ENCODE measurements around the gene TBC1D9.
A peak's percentile ranks its signal among the peaks of the same experiment; 100 is the strongest.

The TBC1D9 gene

DNA sequence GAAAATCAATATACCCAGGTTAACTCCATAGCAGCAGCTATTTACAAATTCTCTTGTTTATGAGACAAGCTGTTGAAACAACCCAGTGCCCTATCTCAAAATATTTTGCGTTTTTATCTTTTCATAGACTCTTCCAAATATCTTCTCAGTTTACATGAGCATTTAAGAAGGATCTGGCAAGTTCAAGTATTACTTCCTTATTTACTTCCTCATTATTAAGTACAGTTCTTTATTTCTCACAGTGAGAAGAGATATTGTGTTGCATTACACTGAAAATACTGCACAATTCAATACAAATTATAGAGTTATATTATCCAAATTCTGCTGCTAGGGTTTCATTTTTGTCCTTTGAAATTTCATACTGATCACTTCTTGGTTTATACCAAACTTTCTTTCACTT, 143.8 kb downstream of the TBC1D9 start:
- DNase-seq (ENCODE audit: low spot score), result no peak

DNA sequence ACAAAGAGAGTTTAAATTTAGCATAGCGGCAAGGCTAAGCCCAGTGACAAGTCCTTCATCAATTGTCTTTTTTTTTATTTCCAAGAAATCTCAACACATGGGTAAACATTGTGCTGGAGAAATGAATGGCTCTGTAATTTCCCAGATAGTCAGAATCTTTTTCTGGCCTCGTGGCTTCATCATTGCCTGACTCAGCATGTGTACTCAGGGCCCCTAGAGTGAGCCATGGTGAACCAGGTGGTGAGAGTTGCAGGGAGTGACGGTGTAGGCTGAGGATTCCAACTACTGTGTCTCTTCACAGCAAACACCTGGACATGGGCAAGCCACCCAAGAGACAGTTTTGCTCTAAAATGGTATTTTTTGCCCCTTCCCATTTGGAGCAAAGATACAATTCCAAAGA, 144.3 kb downstream of the TBC1D9 start:
- peak; percentile 46 for DNase-seq (ENCODE audit: low spot score)

DNA sequence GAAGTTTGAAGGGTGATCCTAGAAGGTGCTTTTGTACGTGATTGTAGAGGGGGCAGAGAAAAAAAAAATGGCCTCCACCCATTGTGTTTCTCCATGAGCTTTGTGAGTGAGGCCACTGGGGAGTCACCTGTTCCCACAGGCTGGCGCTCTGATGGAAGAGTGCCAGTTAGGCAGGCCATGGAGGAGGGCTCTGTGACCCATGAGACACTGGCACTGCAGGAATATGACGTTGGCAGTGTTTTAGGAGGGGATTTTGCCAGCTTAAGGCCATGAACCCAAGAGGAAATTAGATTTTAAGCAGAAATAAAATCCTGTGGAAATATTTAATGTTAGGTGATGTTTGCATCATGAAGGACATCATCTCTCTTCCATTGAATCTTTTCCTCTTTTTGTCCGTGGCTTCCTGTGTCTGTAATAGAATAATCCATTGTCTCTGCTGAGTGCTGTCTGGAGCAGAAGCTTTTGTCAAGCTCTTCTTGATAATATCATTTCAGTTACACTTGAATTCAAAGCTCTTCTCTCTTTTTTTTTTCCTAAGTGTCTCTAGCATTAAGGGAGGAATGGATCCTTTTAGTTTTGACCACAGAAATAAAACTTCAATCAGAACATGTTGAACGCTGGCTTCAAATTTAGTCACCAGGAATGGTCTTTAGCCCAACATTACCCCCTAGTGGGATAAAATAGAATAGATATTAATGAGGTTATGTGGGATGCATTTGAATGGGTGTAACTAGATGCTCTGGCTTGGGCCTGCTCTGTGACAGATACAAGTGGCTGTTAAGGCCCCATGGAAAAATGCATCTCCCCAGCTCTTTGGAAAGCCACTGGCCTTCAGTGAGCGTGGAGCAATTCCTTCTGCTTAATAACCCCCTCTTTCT, 146.4 kb downstream of the TBC1D9 start:
- peak; percentile 58 for DNase-seq (ENCODE audit: low spot score)

DNA sequence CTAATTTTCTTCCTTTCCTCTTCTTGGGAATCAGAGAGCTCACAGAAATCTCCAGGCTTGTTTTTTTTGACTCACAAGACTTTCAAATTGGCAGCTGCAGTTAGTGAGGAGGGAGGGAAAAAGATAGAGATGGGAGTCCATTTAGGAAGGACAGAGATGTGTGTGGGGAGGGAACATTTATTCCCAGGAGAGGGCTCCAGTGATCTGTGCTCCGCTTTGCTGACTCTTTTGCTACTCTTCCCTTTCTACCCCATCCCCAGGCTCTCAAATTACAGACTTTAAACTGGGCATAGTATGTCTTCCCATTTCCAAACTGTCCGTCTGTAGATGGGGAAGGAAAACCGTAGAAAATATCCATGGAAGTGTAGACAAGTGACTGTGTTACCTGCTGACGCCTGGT, 148.3 kb downstream of the TBC1D9 start:
- DNase-seq (ENCODE audit: low spot score), result no peak

DNA sequence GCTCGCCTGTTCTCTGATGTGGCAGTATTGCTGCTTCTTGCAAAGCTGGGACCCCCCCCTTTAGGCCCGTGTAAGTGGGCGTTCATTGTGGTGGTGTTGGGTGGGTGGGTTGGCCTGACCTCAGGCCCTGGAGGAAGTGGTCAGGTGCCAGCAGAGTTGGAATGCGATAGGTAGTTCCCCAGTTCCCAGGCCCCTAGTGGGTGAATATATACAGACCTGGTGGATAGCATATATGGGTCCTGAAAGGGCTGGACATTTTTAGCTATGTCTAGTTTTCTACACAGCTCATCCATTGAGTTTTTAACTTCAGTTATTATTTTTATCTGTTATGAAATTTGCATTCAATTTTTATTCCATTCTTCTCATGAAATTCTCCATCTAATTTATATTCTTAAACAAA, 151.6 kb downstream of the TBC1D9 start:
- DNase-seq (ENCODE audit: low spot score), result no peak

DNA sequence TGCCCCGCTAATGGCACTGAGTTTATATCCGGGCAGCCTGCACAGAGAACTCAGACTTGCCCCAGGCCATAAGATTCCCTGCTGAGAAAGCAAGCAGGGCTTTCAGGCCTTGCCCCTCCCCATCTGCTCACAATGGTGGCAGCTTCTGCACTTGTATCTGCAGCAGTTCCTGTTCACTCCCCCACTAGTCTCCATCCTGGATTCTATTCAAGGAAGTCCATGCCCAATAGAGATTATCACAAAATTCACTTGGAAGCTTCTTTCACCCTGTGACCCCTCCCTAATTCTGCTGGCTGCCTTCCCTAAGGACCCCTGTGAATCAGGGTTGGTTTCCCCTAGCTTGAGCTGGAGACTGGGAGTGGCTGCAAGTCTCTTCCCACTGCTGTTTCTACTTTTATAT, 152.9 kb downstream of the TBC1D9 start:
- DNase-seq (ENCODE audit: low spot score), result no peak

DNA sequence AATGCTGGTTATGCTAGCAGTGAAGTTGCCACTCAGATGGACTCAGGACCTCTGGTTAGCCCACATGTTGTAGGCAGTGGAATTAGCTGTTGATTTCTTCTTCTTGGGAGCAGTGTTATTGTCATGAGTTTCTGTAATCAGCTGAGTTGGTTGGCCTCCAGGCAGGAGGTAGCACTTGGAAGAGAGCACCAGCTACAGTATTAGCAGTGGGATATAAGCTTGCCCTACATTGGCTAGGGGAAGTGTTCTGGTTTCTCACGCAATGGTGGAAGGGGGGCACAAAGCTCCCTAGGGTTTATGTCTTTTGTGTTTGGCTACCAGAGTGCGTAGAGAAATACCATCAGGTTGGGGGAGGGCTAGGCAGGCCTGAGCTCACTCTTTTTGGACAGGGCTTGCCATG, 153.5 kb downstream of the TBC1D9 start:
- DNase-seq (ENCODE audit: low spot score), result no peak

DNA sequence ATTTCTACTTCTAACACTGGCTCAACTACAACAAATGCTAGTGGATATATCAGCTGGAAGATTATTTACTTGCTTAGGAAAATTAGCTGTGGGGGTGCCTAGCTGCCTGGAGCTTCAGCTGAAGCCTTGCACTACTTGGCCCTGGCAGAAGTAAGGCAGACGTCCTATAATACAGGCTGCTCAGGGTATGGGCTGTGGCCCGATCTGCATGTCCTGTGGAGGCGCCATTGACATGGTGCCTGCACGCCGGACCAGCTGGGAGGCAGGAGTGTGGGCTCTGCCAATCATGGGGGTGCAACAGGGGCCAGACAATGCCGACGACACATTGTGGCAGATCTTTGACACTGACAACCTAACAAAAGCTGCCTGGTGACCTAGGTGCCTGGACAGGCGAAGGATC, 155.8 kb downstream of the TBC1D9 start:
- DNase-seq (ENCODE audit: low spot score), result no peak

DNA sequence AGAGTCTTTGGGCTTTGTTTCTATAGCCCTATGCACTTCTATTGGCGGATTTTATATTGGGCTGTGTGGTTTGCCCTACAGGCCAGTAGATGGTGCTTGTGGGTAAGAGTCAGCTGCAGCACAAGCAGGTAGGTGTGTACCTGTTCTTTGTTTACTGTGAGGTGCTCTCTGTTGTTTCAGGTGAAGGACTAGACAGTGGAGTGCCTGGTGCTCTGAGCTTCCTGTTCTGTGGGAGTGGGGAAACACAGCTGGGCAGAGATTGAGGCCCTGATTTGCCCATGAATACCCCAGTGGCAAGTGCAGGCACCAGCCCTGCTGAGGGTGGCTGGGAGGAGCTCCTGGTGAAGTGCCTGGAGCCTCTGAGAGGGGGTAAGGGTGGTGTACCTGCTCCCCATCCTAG, 161.1 kb downstream of the TBC1D9 start:
- no peak for DNase-seq (ENCODE audit: low spot score)

DNA sequence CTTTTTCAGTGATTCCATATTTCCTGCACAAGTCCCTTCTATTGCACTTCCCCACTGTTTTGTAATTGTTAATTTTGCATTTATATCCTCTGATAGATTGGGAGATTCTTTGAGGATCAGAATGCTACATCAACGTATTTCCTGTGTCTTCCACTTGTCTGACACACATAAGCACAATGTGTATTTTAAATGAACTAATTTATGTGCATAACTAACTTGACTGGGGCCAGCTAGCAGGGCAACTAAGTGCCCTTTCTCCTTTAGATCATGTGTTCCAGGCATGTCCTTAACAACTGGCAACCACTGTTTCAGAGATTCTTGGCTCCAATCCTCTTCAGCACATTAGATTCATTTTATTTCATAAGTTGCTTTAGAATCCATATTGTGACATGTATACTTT, 171.7 kb downstream of the TBC1D9 start:
- no peak for DNase-seq (ENCODE audit: low spot score)

DNA sequence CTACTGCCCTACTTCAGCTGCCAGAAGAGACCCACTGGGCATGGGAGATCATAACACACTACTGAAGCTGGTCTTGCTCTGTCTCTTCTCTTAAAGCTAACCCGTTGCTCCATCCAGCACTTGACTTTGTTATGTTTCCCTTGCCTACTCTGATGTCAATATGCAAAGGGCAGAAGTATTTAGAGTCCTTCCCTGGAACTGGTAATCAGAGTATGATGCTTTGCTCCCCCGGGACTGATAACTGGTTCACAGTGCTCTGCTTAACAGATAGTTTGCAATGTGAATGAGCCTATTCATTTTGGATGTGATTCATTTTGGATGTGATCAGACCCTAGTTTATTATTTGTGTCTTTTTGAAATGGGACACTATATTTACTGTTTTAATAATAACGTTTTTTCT, 175.1 kb downstream of the TBC1D9 start:
- DNase-seq (ENCODE audit: low spot score), result no peak

DNA sequence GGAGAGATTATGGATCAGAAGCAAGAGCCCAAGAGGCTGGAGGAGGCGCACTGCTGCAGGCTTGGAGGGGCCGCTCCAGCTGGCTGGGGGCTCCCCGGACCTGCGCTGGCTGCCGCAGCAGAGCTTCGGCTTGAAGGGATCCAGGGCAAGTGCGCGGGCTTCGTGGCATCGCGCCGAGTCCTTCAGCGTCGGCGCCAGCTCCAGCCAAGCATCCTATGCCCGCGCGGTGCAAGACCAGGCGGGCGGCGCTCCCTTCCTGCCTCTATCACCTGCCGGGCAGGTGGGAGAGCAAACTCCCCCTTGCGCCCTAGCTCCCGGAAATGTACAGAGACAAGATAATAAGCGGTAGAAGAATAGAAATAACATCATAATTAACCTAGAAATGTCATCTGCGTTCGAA, 176.9 kb downstream of the TBC1D9 start:
- no peak for DNase-seq (ENCODE audit: low spot score)

DNA sequence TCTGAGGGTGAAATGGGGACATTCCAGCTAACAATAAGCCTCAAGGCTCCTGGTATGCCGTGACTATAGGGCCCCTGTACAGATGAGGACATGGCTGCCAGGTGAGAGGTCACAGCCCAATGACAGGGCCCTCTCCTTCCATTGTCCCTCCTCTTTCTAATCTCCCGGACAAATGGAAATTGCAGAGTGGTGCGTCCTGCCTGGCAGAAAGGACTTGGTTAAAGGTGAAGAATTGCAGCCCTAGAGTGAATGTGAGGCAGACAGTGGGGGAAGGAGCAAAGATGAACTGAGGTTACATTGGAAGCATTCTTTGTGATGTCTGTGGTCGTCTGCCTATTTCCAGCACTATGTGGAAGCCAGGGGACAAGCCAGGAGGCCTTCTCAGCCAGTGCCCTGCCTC, 180.7 kb downstream of the TBC1D9 start:
- no peak for DNase-seq (ENCODE audit: low spot score)

DNA sequence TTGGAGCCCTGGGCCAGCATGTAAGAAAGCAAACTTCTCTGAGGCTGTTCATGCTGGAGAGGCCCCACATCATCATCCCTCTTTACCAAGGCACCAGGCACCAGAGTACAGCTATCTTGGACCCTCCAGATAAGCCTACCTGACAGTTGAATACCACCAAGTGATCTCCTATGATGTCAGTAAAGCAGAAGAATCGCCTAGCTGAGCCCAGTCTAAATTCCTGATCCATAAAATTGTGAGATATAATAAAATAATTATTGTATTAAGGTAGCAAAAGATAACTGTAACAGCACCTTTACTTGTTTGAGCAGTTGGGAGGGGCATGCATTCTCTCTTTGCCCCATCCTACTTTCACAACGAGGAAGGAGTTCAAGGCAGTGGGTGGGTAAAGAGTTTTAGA, 184.6 kb downstream of the TBC1D9 start:
- no peak for DNase-seq (ENCODE audit: low spot score)

Measured in RKO (cell line).